Testis (tissue), 2 donors: Measurements from ENCODE around the gene FRS2.

Experiments used
- POLR2A ChIP-seq: fragments of 450-650 bp; IDR thresholded peaks from one replicate; pipeline ENCODE4 v1.6.1; 2017; ENCODE audit warnings: antibody characterized with exemption, mild to moderate bottlenecking, moderate library complexity
- TF ChIP-seq, protein P1 (sequence below), 3 experiments: fragments of 450-650 bp in 2 of 3; fragments of 200-600 bp in 1 of 3; sonication (generic) in 1 of 3; IDR thresholded peaks; one replicate each; pipeline ENCODE4 v1.5.1; 2016 to 2019; ENCODE audit warnings: antibody characterized with exemption in 3 of 3, mild to moderate bottlenecking in 2 of 3, moderate library complexity in 1 of 3

DNA sequence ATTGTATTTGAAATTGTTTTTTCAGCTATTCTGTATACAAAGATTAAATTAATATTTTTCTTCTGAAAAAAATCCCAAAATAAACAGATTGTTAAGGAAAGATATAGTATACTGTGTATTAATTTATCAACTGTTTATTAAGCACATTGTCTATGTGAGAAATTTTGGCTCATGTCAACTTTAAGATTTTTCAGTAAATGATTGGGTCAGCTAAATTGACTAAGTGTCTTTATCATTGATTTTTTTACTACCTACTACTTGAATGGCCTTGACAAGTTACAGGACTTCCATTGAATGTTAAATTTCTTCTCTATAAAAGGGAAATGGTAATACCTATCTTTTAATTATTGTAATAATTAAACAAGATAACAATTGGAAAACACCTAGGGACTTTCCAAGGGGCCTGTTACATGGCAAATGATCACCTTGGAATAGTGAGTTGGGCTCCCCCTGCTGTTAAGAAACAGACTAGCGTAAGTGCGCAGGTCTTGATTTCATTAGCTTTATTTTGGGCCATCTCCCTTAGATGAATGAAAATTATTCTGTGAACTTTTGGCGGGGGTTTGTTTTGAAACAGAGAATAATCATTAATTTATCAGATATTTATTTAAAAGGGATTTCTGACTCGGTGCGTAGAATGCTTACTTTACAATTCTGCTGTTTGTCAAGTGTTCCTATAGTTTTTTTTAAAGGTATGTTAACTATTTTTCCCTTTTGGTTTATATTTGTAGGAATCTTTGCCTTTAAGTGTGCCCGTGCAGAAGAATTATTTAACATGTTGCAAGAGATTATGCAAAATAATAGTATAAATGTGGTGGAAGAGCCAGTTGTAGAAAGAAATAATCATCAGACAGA lies 100.6 kb downstream of the FRS2 start:
- TF ChIP-seq, protein P1, sequence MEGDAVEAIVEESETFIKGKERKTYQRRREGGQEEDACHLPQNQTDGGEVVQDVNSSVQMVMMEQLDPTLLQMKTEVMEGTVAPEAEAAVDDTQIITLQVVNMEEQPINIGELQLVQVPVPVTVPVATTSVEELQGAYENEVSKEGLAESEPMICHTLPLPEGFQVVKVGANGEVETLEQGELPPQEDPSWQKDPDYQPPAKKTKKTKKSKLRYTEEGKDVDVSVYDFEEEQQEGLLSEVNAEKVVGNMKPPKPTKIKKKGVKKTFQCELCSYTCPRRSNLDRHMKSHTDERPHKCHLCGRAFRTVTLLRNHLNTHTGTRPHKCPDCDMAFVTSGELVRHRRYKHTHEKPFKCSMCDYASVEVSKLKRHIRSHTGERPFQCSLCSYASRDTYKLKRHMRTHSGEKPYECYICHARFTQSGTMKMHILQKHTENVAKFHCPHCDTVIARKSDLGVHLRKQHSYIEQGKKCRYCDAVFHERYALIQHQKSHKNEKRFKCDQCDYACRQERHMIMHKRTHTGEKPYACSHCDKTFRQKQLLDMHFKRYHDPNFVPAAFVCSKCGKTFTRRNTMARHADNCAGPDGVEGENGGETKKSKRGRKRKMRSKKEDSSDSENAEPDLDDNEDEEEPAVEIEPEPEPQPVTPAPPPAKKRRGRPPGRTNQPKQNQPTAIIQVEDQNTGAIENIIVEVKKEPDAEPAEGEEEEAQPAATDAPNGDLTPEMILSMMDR (IDR thresholded peaks at IDR 0.05): peak; percentile 55 to 82 (median 69)
- no peak for TF ChIP-seq POLR2A
